ENCODE results near the gene SRSF9.
"Not testable (repeated sequence)": the region's sequence is repeated elsewhere in the genome, so short reads cannot be mapped to it uniquely, and the experiment has no call there.

SRSF9 gene

DNA sequence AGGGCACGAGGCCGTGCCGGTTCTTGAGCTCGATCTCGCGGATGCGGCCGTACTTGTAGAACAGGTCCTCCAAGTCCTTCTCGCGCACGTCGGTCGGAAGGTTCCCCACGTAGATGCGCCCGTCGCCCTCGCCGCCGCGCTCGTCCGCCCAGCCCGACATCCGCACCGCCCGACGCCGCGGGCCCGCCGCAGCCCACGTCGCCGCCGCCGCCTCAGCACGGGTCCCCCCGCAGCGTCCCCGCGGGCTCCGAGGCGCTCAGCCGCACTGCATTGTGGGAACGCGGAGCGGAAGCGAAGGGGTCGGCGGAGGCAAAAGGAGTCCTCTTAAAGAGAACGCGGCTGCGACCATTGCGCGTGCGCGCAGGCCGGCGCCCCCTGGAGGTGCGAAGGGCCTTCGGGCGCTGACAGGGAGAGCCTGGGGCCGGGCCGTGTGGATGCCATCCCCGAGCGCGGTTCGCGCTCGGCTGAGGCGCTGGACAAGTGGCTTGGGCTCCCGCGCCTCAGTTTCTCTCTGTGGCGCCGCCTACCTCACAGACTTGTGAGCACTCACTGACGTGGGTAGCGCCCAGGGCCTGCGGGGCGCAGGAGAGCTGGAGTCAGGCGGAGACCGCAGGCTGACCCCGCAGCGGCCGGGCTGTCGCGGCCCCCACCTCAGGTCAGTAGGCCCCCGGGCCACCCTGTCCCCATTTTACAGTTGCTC is at the start of gene SRSF9:
TSS of gene SRSF9 (minus strand) at position 299 of the 700 bp plus-strand sequence. CDS start at position 160, 139 bp downstream.
- DNase-seq = peak; percentile 86 to 94

DNA sequence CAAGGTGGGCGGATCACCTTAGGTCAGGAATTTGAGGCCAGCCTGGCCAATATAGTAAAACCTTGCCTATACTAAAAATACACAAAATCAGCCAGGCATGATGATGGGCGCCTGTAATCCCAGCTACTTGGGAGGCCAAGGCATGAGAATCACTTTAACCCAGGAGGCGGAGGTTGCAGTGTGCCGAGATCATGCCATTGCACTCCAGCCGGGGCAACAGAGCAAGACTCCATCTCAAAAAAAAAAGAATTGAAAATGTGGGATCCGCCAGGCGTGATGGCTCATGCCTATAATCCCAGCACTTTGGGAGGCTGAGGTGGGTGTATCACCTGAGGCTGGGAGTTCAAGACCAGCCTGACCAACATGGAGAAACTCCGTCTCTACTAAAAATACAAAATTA is 49.8 kb upstream of the SRSF9 start:
- DNase-seq = not testable (repeated sequence)

- peak; percentile 22 to 46 for DNase-seq
Measured at GRCh38 chr12:120515496-120515895, 45.9 kb upstream of the SRSF9 start.

DNA sequence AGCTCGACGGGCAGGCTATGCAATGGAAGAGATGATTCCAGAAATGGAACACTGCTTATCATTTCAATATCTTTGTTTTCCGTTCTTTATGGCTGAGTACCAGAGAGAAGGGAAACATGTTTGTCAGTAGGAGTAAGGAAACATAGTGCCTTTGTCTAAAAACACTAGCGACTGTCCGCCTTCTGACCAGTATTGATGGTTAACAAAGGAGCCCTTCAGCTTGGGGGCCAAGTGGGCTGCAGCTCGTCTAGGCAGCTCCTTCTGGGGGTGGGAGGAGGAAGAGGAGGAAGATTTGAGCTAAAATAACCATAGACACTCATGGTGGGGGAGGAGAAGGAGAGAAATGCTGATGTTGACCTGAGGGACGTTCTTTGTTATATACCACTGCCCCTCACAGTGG is 44.5 kb upstream of the SRSF9 start:
- peak; percentile 48 to 90 for DNase-seq

- no peak for DNase-seq
Measured at GRCh38 chr12:120508537-120508936, 39.0 kb upstream of the SRSF9 start.

DNA sequence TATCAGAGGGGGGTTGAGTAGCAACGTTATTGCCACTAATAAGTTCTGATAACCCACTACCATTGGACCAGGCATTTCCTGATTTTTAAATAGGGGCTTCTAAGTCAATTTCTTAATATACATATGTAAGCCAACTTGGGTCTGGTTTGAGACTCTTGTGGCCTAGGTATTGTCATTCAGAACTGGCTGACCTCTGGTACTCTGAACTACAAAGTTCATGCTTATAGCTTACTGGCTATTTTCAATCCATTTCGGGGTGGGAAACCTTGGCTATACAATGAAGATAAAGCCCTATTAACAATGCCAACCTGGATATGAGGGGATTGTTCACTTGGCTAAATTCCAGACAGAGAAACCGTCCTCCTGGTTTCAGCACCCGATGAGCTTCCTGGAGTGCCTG is 35.0 kb upstream of the SRSF9 start:
- DNase-seq = no peak

GRCh38 chr12:120500581-120500980 is 31.0 kb upstream of the SRSF9 start:
- DNase-seq = no peak

- no peak for DNase-seq
Measured at GRCh38 chr12:120498870-120499515, 29.4 kb upstream of the SRSF9 start.

DNA sequence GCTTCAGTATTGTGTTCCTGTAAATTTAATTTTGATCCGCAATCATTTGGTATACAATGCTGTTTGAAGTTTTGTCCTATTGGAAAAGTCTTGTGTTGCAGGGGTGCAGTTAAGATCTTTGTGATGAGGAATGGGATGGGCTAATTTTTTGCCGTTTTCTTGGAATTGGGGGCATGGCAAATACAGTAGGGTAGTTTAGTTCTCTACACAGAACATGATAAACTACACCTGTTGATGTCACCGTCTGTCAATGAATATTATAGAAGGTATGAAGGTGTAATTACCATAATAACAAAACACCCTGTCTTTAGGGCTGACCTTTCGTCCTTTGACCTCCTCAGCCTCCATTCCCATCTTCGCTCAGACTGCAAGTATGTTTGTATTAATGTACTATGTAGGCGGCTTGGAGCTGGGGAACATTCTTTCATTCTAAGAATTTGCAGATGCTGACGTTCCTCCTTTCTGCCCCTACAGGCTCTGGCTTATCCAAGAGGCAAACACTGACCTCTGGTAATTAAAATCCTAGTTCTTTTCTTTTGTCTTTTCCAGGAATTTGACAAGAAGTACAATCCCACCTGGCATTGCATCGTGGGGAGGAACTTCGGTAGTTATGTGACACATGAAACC is 28.1 kb upstream of the SRSF9 start:
- no peak for DNase-seq

DNA sequence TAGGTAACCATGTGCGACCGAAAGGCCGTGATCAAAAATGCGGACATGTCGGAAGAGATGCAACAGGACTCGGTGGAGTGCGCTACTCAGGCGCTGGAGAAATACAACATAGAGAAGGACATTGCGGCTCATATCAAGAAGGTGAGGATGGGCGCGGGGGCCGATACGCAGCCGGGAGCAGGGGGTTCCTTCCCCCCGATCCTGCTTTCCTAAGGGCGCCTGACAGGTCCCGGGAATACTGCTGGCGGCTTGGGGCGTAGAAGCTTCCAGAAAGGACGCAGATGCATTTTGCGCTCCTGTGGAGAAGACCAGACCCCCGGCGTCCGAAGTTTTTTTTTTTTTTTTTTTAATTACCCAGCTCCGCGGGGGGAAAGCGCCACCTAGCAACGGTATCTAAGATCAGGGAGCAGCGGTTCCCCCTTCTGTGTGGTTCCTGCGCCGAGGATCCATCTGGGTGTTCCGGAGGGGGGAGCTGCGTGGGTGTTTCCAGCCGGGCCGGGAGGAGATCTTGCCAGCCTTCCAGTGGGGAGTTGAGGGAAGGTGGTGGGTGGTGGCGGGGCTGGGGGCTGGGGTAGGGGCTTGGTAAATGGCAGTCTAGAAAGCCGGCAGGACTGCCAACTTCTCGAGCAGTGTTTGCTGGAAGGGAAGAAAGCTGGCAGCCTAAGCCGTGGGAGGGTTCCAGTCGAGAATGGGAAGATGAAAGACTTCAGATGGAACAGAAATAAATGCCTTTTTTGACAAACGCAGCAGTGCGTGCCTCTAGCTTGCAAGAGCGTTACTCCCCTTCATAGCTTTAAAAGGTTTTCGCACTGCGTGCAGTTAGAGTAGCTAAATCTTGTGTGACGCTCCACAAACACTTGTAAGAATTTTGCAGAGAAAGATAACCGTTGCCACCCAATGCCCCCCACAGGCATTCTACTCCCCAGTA is 27.1 kb upstream of the SRSF9 start:
- DNase-seq = peak; percentile 72 to 80

GRCh38 chr12:120495731-120496412 is 26.3 kb upstream of the SRSF9 start, which contains the start of gene DYNLL1:
TSS of gene DYNLL1 (plus strand) at chr12:120496113. CDS start at chr12:120496422, 309 bp downstream.
- peak; percentile 91 to 92 for DNase-seq

DNA sequence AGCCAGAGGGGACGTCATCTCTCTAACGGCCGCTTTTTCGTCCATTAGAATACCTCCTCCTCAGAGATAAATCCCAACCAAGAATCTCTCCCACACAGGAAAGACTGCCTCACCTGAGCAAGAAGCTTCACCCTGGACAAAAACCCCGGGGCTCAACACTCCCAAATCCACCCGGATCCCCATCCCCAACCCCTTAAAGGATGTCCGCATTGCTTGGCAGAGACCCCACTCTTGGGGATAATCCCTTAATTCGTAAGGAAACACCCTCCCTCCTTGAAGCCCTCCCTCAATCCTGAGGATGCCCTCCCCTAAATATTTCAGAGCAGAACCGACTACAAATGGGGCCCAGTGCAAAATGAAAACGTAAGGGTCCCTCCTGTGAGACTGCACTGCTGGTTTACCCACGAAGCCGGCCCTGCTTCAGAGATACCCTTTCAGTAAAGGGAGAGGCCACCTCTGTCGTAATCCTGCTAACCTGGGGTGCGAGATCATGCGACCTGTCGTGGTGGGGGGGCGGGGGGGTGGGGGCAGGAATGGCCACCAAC is 25.7 kb upstream of the SRSF9 start:
- no peak for DNase-seq

GRCh38 chr12:120490833-120491512 is 21.4 kb upstream of the SRSF9 start:
- peak; percentile 16 to 34 for DNase-seq

DNA sequence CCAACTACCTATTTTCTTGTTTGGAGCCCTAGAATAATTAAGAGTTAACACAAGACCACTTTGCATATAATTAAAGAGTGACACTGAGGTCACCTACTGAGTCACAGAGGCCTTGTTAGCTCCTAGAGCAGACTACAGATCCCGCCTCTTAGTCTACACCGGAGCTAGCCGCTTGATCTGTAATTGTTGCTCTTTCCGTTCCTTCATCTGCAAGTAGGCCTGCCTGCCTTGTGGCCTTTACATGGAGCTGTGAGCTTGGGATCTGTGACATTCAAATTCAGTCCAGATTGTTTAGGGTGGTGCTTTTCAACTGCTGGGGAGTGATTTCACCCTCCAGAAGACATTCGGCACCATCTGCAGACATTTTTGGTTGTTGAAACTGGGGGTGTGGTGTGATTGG is 20.8 kb upstream of the SRSF9 start:
- no peak for DNase-seq

GRCh38 chr12:120489018-120489417 is 19.5 kb upstream of the SRSF9 start:
- DNase-seq = no peak

- peak in 1 of 2 donors; percentile 51 for DNase-seq
Measured at GRCh38 chr12:120488057-120488640, 18.6 kb upstream of the SRSF9 start.

DNA sequence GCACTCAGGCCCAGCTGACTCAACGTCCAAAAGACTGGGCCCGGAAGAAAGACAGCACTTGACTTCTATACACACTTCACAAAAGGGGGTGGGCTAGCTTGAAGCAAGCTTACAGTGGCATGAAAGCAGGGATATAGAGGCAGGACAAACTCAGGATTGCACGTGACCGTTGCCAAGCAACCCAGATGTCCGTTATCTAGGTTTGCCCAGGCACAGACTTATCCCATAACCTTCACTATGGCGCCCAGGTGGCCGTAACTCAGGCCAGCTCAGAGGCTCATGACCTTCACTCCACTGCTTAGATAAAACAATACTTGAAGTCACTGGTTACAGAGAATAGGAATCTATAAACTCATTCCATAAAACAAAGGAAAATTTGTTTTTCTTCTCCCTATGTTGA is 18.0 kb upstream of the SRSF9 start:
- not testable (repeated sequence) for DNase-seq

- DNase-seq = no peak
Measured at GRCh38 chr12:120485961-120486881, 16.7 kb upstream of the SRSF9 start.

DNA sequence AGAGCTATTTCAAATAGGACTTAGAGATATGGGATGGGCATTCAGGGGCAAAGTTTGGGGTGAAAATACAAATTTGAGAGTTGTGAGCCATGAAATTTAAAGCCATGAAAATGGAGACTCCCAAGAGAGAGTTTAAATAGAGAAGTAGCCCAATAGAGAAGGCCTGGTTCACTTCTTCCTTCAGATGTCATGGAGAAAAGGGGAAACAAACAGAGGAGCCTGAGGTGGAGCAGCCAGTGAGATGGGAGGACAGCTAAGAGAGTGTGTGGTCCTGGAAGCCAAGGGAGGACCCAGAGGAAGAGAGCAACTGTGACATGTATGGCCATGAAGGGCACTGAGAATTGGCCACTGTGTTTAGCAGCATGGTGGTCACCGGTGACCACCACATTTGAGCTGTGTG is 14.1 kb upstream of the SRSF9 start:
- DNase-seq = no peak
